GM23338 (cell line): Measurements from ENCODE around the gene TBPL2. TPM values are rescaled to one million over a fixed set of nuclear protein-coding genes. Genes with fewer than 3 reads are reported as not detected.

ENCODE experiments used
- ATAC-seq: fragments of 200-7000 bp; cut with Tn5 transposase; 3 replicates; pipeline ENCODE4 v1.9.1; 2020
- DNase-seq: peaks from one replicate; pipeline ENCODE4 v3.0.0-alpha.2; 2015; ENCODE audit warnings: low spot score
- H2AFZ ChIP-seq: fragments of 200-600 bp; sonication (generic); 2 replicates; pipeline ENCODE4 v1.8.0; 2016; ENCODE audit warnings: antibody characterized with exemption, mild to moderate bottlenecking, moderate library complexity
- H3F3A ChIP-seq: fragments of 200-600 bp; sonication (generic); replicated peaks from 2 replicates; pipeline ENCODE4 v1.8.0; 2017; ENCODE audit warnings: antibody characterized with exemption, mixed run types, low read depth
- H3K27ac ChIP-seq: fragments of 200-600 bp; sonication (generic); 2 replicates; pipeline ENCODE4 v1.6.1; 2016; ENCODE audit warnings: low read depth
- H3K27me3 ChIP-seq: fragments of 200-600 bp; sonication (generic); 2 replicates; pipeline ENCODE4 v1.8.0; 2016; ENCODE audit warnings: mild to moderate bottlenecking, mixed run types, moderate library complexity; ENCODE audit not compliant: insufficient read depth
- H3K36me3 ChIP-seq: fragments of 200-600 bp; sonication (generic); 2 replicates; pipeline ENCODE4 v1.8.0; 2016; ENCODE audit warnings: mild to moderate bottlenecking; ENCODE audit not compliant: insufficient read depth
- H3K4me1 ChIP-seq: fragments of 200-600 bp; sonication (generic); 2 replicates; pipeline ENCODE4 v1.8.0; 2016; ENCODE audit warnings: mild to moderate bottlenecking, moderate library complexity; ENCODE audit not compliant: insufficient read depth
- H3K4me2 ChIP-seq: fragments of 200-600 bp; sonication (generic); 2 replicates; pipeline ENCODE4 v1.7.1; 2017; ENCODE audit warnings: mixed run types
- H3K4me3 ChIP-seq: fragments of 200-600 bp; sonication (generic); 2 replicates; pipeline ENCODE4 v1.6.1; 2016; ENCODE audit warnings: mixed run types
- H3K79me2 ChIP-seq: fragments of 200-600 bp; sonication (generic); replicated peaks from 2 replicates; pipeline ENCODE4 v1.8.0; 2017; ENCODE audit warnings: mild to moderate bottlenecking; ENCODE audit not compliant: insufficient read depth
- H3K9me2 ChIP-seq: fragments of 200-600 bp; sonication (generic); 2 replicates; pipeline ENCODE4 v1.8.0; 2017; ENCODE audit not compliant: insufficient read depth
- H4K20me1 ChIP-seq: fragments of 200-600 bp; sonication (generic); replicated peaks from 2 replicates; pipeline ENCODE4 v1.8.0; 2017; ENCODE audit warnings: mild to moderate bottlenecking; ENCODE audit not compliant: insufficient read depth
- H3K27ac Mint-ChIP-seq: 2 replicates; pipeline ENCODE4 v1.8.0; 2020; ENCODE audit warnings: inconsistent platforms, mild to moderate bottlenecking, moderate library complexity, mixed read lengths
- H3K27me3 Mint-ChIP-seq: 3 replicates; pipeline ENCODE4 v1.8.0; 2022; ENCODE audit warnings: low read depth, mild to moderate bottlenecking, moderate library complexity, mixed read lengths, inconsistent platforms; ENCODE audit not compliant: insufficient read depth, poor library complexity
- H3K36me3 Mint-ChIP-seq: 3 replicates; pipeline ENCODE4 v1.8.0; 2021; ENCODE audit warnings: low read depth, mild to moderate bottlenecking, inconsistent platforms, moderate library complexity, mixed read lengths
- H3K4me1 Mint-ChIP-seq: 3 replicates; pipeline ENCODE4 v1.8.0; 2020; ENCODE audit warnings: mild to moderate bottlenecking, inconsistent platforms, mixed read lengths
- H3K4me3 Mint-ChIP-seq: 3 replicates; pipeline ENCODE4 v1.8.0; 2021; ENCODE audit warnings: moderate library complexity, mild to moderate bottlenecking, inconsistent platforms, mixed read lengths
- H3K9me3 Mint-ChIP-seq: 3 replicates; pipeline ENCODE4 v1.8.0; 2020; ENCODE audit warnings: moderate library complexity, mild to moderate bottlenecking, inconsistent platforms, mixed read lengths
- EZH2phosphoT487 ChIP-seq: fragments of 200-600 bp; sonication (generic); IDR thresholded peaks from one replicate; pipeline ENCODE4 v1.8.1; 2018; ENCODE audit warnings: antibody characterized with exemption; ENCODE audit not compliant: unreplicated experiment
- JUNB ChIP-seq: IDR thresholded peaks from one replicate; pipeline ENCODE4 v1.6.1; 2016; ENCODE audit warnings: antibody characterized with exemption; ENCODE audit not compliant: unreplicated experiment
- STAT1 ChIP-seq: IDR thresholded peaks from one replicate; pipeline ENCODE4 v1.6.1; 2016; ENCODE audit warnings: antibody characterized with exemption; ENCODE audit not compliant: unreplicated experiment
- ZNF114 ChIP-seq: fragments of 250-450 bp; sonication (Bioruptor Pico); IDR thresholded peaks from 2 replicates; pipeline ENCODE4 v1.5.0; 2020; ENCODE audit warnings: mild to moderate bottlenecking, moderate library complexity
- ZNF331 ChIP-seq: fragments of 250-450 bp; sonication (Bioruptor Pico); IDR thresholded peaks from 2 replicates; pipeline ENCODE4 v1.5.0; 2020; ENCODE audit warnings: low read depth, mild to moderate bottlenecking, moderate library complexity
- ZNF462 ChIP-seq: fragments of 250-450 bp; sonication (Bioruptor Pico); IDR thresholded peaks from 2 replicates; pipeline ENCODE4 v1.5.0; 2020; ENCODE audit warnings: mild to moderate bottlenecking, moderate library complexity
- polyA plus RNA-seq: library from polyadenylated mRNA; unstranded; fragments of >200 nt; fragmentation: Nextera tagmentation; extraction: Ambion mirVana; gene quantifications from 2 replicates; pipeline ENCODE4 v1.2.1, GENCODE V29; 2016
- total RNA-seq: library from RNA; depleted of rRNA; stranded (reverse); fragments of >200 nt; shearing (Covaris generic); gene quantifications from 2 replicates; pipeline ENCODE4 v1.2.3, GENCODE V29; 2014

TBPL2 gene
- total and polyA plus RNA-seq, 2 experiments from 2014 or later = 0.24 TPM; not detected in 1

- TF ChIP-seq STAT1 (no peak), EZH2phosphoT487 (no peak), JUNB (no peak), ZNF114 (no peak)
Observed at GRCh38 chr14:55450539-55450938, 10.1 kb upstream of the TBPL2 start (continued).

- peak overlapping the region; percentile 73; the same call in 1 of the 2 replicates for H2AFZ ChIP-seq
- no peaks in the 10 kb centered on the region for H3F3A ChIP-seq
- no peak overlapping the region for H3K27ac ChIP-seq
- H3K27me3 Mint-ChIP-seq = no peaks in the 10 kb centered on the region
- no peak overlapping the region for H3K4me3 ChIP-seq
- H3K27me3 ChIP-seq = no peaks in the 10 kb centered on the region
- no peaks in the 10 kb centered on the region; the same call in 1 of the 2 replicates for H3K4me1 ChIP-seq
- no peak overlapping the region for H3K27ac Mint-ChIP-seq
- no peaks in the 10 kb centered on the region; the same call in 2 of the 3 replicates for H3K9me3 Mint-ChIP-seq
- no peaks in the 10 kb centered on the region for H3K36me3 Mint-ChIP-seq
- H3K36me3 ChIP-seq = no peaks in the 10 kb centered on the region
- ATAC-seq (no peak), DNase-seq (no peak)
- no peak overlapping the region for H3K4me2 ChIP-seq
- H3K4me3 Mint-ChIP-seq = no peak overlapping the region
- no peaks in the 10 kb centered on the region for H3K79me2 ChIP-seq
- H3K4me1 Mint-ChIP-seq = peaks cover 21% of the 10 kb centered on the region
- TF ChIP-seq STAT1 (no peak), ZNF331 (no peak), ZNF114 (no peak), ZNF462 (CRISPR knock-in tag) (no peak)
- no peaks in the 10 kb centered on the region for H4K20me1 ChIP-seq
- no peaks in the 10 kb centered on the region for H3K9me2 ChIP-seq
Observed at GRCh38 chr14:55450124-55450523, 9.7 kb upstream of the TBPL2 start.
